GM12864 (cell line): ENCODE data around the gene PPM1M.
A peak's percentile ranks its signal among the peaks of the same experiment; 100 is the strongest.

Experiments used
- DNase-seq: peaks from one replicate; pipeline ENCODE4 v3.0.0-alpha.2; 2011; ENCODE audit warnings: low read depth
- H3K4me3 ChIP-seq: 2 replicates; pipeline ENCODE4 v1.5.1; 2011; ENCODE audit warnings: mild to moderate bottlenecking, low read depth, low read length, control low read depth
- CTCF ChIP-seq: IDR thresholded peaks from 2 replicates; pipeline ENCODE4 v1.5.1; 2011; ENCODE audit warnings: low read depth, mild to moderate bottlenecking, moderate library complexity, low read length, control low read depth, inconsistent platforms; ENCODE audit errors: missing control alignments

PPM1M gene

DNA sequence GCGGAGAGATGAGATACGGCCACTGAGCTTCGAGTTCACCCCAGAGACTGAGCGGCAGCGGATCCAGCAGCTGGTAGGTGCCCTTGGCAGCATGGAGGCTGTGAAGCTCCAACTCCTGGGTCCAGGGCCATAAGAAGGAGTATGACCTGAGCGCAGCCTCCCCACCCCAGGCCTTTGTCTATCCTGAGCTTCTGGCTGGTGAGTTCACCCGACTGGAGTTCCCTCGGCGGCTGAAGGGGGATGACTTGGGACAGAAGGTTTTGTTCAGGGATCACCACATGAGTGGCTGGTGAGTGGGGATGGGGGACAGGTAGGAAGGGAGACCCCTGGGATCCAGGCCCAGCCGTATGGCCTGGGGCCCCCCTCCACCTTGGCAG, 2.6 kb downstream of the PPM1M start:
- no peak for DNase-seq
- TF ChIP-seq CTCF = no peak
- no peak overlapping the region for H3K4me3 ChIP-seq

- no peak overlapping the region for H3K4me3 ChIP-seq
- no peak for DNase-seq
- no peak for TF ChIP-seq CTCF
Observed at GRCh38 chr3:52248816-52249547, 3.4 kb downstream of the PPM1M start.

DNA sequence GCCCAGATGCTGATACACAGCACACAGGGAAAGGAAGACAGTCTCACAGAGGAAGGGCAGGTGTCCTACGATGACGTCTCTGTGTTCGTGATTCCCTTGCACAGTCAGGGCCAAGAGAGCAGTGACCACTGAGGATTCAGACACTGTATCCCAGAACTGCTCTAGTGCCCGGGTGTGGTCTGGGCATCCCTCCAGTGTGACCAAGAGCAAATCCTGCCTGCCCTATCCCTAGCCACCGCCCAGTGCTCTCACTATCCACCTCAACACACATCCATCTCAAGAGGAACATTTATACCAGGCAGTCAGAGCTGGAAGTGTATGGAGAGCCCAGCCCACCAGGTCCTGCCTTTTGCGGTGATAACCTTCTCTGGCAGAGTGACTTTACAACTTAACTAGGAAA, 4.1 kb downstream of the PPM1M start:
- no peak for DNase-seq
- no peak for TF ChIP-seq CTCF

DNA sequence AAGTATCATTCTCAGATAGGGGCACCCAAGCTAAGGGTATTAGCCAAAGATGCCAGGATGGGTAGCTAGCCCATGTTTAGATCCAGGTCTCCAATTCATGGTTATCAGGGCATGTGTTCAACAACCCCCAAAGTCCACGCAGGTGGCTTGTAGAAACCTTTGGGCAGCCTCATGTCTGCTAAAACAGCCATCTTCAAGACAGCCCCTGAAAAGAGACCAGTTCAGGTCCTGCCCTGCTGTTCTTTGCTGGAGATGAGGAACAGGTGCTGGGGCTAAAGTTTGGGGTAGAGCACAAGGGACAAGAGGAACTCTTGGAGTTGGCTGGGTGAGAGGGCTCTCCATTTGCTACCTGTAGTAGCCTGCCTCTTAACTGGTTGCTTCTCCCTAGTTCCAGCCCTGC, 4.6 kb downstream of the PPM1M start:
- no peak for TF ChIP-seq CTCF
- no peak overlapping the region for H3K4me3 ChIP-seq
- DNase-seq = no peak

More for the DNA sequence above, 4.1 kb downstream of the PPM1M start:
- H3K4me3 ChIP-seq = no peak overlapping the region

DNA sequence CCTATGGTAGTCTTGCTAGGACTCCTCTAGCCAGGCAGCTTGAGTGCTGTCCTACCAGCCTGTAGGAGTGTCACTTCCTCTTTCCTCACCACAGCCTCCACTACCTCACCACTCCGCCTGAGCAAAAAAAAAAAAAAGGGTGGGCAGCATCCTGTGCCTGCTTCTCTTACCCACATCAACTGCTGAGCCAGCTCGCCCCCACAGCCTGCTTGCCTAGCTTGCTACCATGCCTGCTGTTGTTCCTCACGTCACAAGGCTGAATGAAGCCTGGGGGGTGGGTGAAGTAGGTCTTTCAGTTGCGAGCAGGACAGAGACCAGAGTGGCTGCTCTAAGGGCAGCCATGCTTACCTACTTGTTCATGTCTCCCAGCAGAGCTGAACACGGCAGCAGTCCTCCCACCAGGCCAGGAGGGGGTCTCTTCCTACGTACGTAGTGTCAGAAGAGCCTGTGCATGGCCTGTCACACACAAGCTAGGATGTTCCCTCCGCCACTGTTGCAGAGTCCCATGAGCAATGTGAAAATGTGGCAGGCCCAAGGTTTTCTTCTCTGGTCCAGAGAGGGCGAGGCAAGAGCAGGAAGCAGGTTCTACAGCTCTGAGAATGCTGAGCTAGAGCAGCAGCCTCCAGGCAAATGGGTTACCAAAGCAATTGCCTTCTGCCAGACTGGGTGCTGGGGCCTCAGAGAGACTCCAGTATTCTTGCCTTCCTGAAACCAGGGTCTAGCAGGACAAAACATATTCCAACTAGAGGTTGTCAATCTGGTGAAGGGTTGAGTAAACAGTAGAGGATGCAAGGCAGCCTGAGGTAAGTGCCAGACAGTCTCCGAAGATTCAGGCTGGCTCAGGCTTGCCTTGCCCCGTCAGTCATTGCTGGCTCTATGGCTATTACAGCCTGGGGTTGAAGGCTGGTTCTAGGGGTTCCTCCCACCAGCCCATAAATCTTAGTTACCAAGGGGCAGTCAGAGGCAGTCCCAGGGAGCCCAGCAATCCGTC, 8.1 kb downstream of the PPM1M start:
- peak; percentile 86 for DNase-seq
- TF ChIP-seq CTCF = no peak
- H3K4me3 ChIP-seq = peak overlapping the region; percentile 8; the same call in 1 of the 2 replicates

GRCh38 chr3:52254608-52255007, 9.0 kb downstream of the PPM1M start:
- H3K4me3 ChIP-seq = no peak overlapping the region
- no peak for TF ChIP-seq CTCF
- no peak for DNase-seq
